ENCODE data around the gene STAB2.

Gene STAB2

DNA sequence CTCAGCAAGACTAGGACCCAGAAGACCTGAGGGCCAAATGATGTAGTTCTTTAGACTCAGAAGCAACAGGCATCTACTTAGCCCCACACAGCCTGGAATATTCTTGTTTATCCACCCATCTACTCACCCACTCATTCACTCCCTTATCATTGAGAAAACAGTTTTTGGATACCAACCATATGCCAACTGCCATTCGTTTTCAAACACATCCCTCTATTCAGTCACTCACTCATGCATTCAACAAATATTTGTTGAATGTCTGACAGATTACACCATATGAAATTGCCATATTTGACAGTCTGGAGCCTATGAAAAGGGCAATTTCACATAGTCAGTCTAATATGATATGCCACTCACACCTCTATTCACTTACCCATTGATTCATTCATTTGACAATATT lies 150.8 kb downstream of the STAB2 start:
- no peaks in the 10 kb centered on the region for H3K36me3 ChIP-seq (ENCODE audit: insufficient read depth, insufficient read length, low read length)
- TF ChIP-seq ZNF274 (IDR thresholded peaks at IDR 0.05; ENCODE audit: low read depth, low read length) (no peak), SUZ12 (IDR thresholded peaks at IDR 0.05; ENCODE audit: extremely low read depth, insufficient read depth, insufficient read length) (no peak), YY1 (IDR thresholded peaks at IDR 0.05; ENCODE audit: insufficient read depth, insufficient read length) (no peak)
- H3K9ac ChIP-seq (ENCODE audit: insufficient read length, low read depth) = no peak overlapping the region
- no peaks in the 10 kb centered on the region for H3K9me3 ChIP-seq (ENCODE audit: insufficient read depth, low read length)
- H3K4me3 ChIP-seq (ENCODE audit: insufficient read length, low read depth) = no peak overlapping the region
- no peaks in the 10 kb centered on the region for H3K4me1 ChIP-seq (ENCODE audit: insufficient read depth, insufficient read length)
- DNase-seq (ENCODE audit: low read depth, low spot score) = no peak
- no peaks in the 10 kb centered on the region for H3K27me3 ChIP-seq (ENCODE audit: insufficient read depth, insufficient read length)

DNA sequence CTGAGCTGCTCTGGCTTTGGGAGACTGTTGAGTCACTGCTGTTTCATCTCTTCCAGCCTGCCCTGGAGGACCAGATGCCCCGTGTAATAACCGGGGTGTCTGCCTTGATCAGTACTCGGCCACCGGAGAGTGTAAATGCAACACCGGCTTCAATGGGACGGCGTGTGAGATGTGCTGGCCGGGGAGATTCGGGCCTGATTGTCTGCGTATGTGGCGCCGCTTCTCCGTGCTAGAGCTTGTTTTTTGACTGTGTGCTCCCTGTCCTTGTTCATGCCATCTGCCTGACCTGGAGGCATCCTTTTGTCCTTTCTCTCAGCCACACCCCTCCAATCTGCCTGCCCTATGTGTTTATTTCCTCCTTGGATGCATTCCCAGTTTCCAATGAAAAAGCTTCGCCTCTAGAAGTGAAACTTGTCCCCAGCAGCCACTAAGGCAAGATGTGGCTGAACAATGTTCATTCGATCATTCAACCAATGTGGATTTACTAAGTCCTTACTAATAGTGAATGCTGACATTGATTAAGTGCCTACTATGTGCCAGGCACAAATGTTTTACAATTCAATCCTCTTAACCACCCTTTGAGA lies 155.4 kb downstream of the STAB2 start:
- no peaks in the 10 kb centered on the region for H3K27me3 ChIP-seq (ENCODE audit: insufficient read depth, insufficient read length)
- no peak for DNase-seq (ENCODE audit: low read depth, low spot score)
- H3K4me3 ChIP-seq (ENCODE audit: insufficient read length, low read depth) = no peak overlapping the region
- H3K9ac ChIP-seq (ENCODE audit: insufficient read length, low read depth) = no peak overlapping the region
- H3K36me3 ChIP-seq (ENCODE audit: insufficient read depth, insufficient read length, low read length) = no peaks in the 10 kb centered on the region
- H3K9me3 ChIP-seq (ENCODE audit: insufficient read depth, low read length) = no peaks in the 10 kb centered on the region
- no peak for TF ChIP-seq ZNF274 (IDR thresholded peaks at IDR 0.05; ENCODE audit: low read depth, low read length)
- TF ChIP-seq YY1 (IDR thresholded peaks at IDR 0.05; ENCODE audit: insufficient read depth, insufficient read length) = no peak
- no peak for TF ChIP-seq SUZ12 (IDR thresholded peaks at IDR 0.05; ENCODE audit: extremely low read depth, insufficient read depth, insufficient read length)
- H3K4me1 ChIP-seq (ENCODE audit: insufficient read depth, insufficient read length) = no peaks in the 10 kb centered on the region

DNA sequence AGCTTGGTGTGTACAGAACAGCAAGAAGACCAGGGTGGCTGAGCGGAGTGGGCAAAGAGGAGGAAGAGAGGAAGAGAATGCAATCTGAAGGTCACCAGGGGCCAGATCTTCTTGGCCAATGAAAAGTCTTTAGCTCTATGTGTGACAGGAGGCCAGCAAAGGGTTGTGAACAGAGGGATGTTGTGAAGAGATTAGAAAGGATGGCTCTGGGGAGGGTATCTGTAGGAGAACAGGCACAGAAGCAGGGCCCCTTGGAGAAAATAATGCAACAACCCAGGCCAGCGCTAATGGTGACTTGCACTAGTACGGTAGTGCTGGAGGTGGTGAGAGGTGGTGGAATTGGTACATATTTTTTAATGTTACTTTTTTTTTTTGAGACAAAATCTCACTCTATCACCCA lies 156.7 kb downstream of the STAB2 start:
- no peak for DNase-seq (ENCODE audit: low read depth, low spot score)
- Histone ChIP-seq H3K4me1 (ENCODE audit: insufficient read depth, insufficient read length) (peaks cover 4% of the 10 kb centered on the region), H3K4me3 (ENCODE audit: insufficient read length, low read depth) (no peak overlapping the region), H3K36me3 (ENCODE audit: insufficient read depth, insufficient read length, low read length) (no peaks in the 10 kb centered on the region), H3K9me3 (ENCODE audit: insufficient read depth, low read length) (no peaks in the 10 kb centered on the region), H3K9ac (ENCODE audit: insufficient read length, low read depth) (no peak overlapping the region), H3K27me3 (ENCODE audit: insufficient read depth, insufficient read length) (no peaks in the 10 kb centered on the region)
- TF ChIP-seq SUZ12 (IDR thresholded peaks at IDR 0.05; ENCODE audit: extremely low read depth, insufficient read depth, insufficient read length) = no peak
- no peak for TF ChIP-seq ZNF274 (IDR thresholded peaks at IDR 0.05; ENCODE audit: low read depth, low read length)
- TF ChIP-seq YY1 (IDR thresholded peaks at IDR 0.05; ENCODE audit: insufficient read depth, insufficient read length) = no peak

DNA sequence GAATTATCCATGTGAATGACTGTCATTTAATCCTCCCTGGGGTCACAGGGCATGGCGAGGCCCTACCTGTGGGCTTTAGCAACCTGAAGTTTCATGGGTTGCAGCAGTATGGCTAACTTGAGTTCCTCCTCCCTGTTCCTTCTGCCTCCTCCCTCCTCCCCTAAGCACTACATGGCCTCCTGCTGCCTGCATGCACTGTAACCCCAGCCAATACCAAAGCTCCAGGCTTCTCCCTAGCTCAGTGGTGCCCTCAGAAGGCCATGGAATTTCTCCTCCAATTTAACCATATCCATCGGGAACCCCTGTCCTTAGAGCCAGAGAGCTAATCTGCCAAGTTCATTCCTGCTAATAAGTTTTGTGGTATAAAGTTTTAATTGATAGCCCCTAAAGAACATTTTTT lies 158.9 kb downstream of the STAB2 start:
- Histone ChIP-seq H3K36me3 (ENCODE audit: insufficient read depth, insufficient read length, low read length) (no peaks in the 10 kb centered on the region), H3K27me3 (ENCODE audit: insufficient read depth, insufficient read length) (no peaks in the 10 kb centered on the region), H3K4me3 (ENCODE audit: insufficient read length, low read depth) (no peak overlapping the region), H3K9me3 (ENCODE audit: insufficient read depth, low read length) (no peaks in the 10 kb centered on the region), H3K9ac (ENCODE audit: insufficient read length, low read depth) (no peak overlapping the region), H3K4me1 (ENCODE audit: insufficient read depth, insufficient read length) (peaks cover 4% of the 10 kb centered on the region)
- peak; percentile 48 for DNase-seq (ENCODE audit: low read depth, low spot score)
- TF ChIP-seq SUZ12 (IDR thresholded peaks at IDR 0.05; ENCODE audit: extremely low read depth, insufficient read depth, insufficient read length) (no peak), YY1 (IDR thresholded peaks at IDR 0.05; ENCODE audit: insufficient read depth, insufficient read length) (no peak), ZNF274 (IDR thresholded peaks at IDR 0.05; ENCODE audit: low read depth, low read length) (no peak)

DNA sequence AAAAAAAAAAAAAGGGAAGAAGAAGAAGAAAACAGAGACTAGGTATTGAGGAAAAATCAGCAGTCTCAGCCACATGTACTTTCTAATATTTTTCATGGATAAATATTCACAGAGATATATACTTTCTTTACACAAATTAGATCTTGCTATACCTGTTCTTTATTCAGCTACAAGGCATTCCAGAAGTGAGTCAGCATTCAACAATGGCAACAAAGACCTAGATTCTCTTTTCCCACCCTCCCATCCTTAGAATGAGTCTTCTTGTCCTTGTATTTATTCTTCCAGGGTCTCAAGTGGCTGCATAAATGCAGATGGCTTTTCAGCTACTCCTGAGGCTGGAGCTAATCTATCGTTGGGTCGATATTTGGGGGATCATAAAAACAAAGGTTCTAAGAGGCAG lies 160.9 kb downstream of the STAB2 start:
- Histone ChIP-seq H3K9me3 (ENCODE audit: insufficient read depth, low read length) (no peaks in the 10 kb centered on the region), H3K36me3 (ENCODE audit: insufficient read depth, insufficient read length, low read length) (no peaks in the 10 kb centered on the region), H3K4me3 (ENCODE audit: insufficient read length, low read depth) (no peak overlapping the region), H3K4me1 (ENCODE audit: insufficient read depth, insufficient read length) (peaks cover 4% of the 10 kb centered on the region), H3K9ac (ENCODE audit: insufficient read length, low read depth) (no peak overlapping the region), H3K27me3 (ENCODE audit: insufficient read depth, insufficient read length) (no peaks in the 10 kb centered on the region)
- DNase-seq (ENCODE audit: low read depth, low spot score) = no peak
- no peak for TF ChIP-seq ZNF274 (IDR thresholded peaks at IDR 0.05; ENCODE audit: low read depth, low read length)
- TF ChIP-seq YY1 (IDR thresholded peaks at IDR 0.05; ENCODE audit: insufficient read depth, insufficient read length) = no peak
- no peak for TF ChIP-seq SUZ12 (IDR thresholded peaks at IDR 0.05; ENCODE audit: extremely low read depth, insufficient read depth, insufficient read length)

DNA sequence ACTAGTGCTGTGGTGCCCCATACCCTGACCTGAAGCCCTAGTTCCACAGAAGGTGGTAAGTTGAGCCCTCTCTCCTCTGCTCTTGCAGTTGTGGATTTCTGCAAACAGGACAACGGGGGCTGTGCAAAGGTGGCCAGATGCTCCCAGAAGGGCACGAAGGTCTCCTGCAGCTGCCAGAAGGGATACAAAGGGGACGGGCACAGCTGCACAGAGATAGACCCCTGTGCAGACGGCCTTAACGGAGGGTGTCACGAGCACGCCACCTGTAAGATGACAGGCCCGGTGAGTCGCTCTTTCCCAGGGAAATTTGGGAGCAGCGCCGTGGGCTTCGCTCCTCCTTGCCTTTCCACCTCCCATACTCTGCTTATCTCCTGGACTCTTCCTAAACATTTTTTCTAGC lies 161.8 kb downstream of the STAB2 start:
- no peak overlapping the region for H3K9ac ChIP-seq (ENCODE audit: insufficient read length, low read depth)
- H3K4me1 ChIP-seq (ENCODE audit: insufficient read depth, insufficient read length) = peaks cover 4% of the 10 kb centered on the region
- DNase-seq (ENCODE audit: low read depth, low spot score) = no peak
- no peaks in the 10 kb centered on the region for H3K27me3 ChIP-seq (ENCODE audit: insufficient read depth, insufficient read length)
- no peak for TF ChIP-seq YY1 (IDR thresholded peaks at IDR 0.05; ENCODE audit: insufficient read depth, insufficient read length)
- TF ChIP-seq ZNF274 (IDR thresholded peaks at IDR 0.05; ENCODE audit: low read depth, low read length) = no peak
- TF ChIP-seq SUZ12 (IDR thresholded peaks at IDR 0.05; ENCODE audit: extremely low read depth, insufficient read depth, insufficient read length) = no peak
- H3K9me3 ChIP-seq (ENCODE audit: insufficient read depth, low read length) = no peaks in the 10 kb centered on the region
- H3K36me3 ChIP-seq (ENCODE audit: insufficient read depth, insufficient read length, low read length) = no peaks in the 10 kb centered on the region
- no peak overlapping the region for H3K4me3 ChIP-seq (ENCODE audit: insufficient read length, low read depth)

DNA sequence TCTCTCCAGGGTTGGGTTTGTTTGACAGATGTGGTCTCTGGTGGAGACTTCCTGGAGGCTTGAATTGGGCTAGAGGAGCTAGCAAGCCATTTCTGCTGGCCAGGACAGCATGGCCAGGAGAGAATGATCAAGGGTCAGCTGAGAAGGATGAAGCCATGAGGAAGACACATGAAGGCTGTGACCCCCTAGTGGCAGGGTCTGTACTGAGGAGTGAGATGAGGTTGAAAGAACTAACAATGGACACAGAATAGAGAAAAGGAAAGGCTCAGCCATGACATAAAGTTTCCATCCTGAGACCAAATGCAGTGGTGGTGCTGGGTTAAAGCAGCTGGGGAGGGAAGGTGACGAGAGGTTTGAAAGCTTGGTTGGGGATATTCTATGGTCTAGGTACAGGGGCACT lies 164.1 kb downstream of the STAB2 start:
- Histone ChIP-seq H3K4me1 (ENCODE audit: insufficient read depth, insufficient read length) (peaks cover 4% of the 10 kb centered on the region), H3K27me3 (ENCODE audit: insufficient read depth, insufficient read length) (no peaks in the 10 kb centered on the region), H3K9me3 (ENCODE audit: insufficient read depth, low read length) (no peaks in the 10 kb centered on the region), H3K4me3 (ENCODE audit: insufficient read length, low read depth) (no peak overlapping the region), H3K36me3 (ENCODE audit: insufficient read depth, insufficient read length, low read length) (no peaks in the 10 kb centered on the region), H3K9ac (ENCODE audit: insufficient read length, low read depth) (no peak overlapping the region)
- no peak for DNase-seq (ENCODE audit: low read depth, low spot score)
- TF ChIP-seq SUZ12 (IDR thresholded peaks at IDR 0.05; ENCODE audit: extremely low read depth, insufficient read depth, insufficient read length) = no peak
- no peak for TF ChIP-seq ZNF274 (IDR thresholded peaks at IDR 0.05; ENCODE audit: low read depth, low read length)
- no peak for TF ChIP-seq YY1 (IDR thresholded peaks at IDR 0.05; ENCODE audit: insufficient read depth, insufficient read length)
